CD4-positive, CD25-positive, alpha-beta regulatory T cell (primary cell): ENCODE results near the gene PATL2. TPM values are rescaled to one million over a fixed set of nuclear protein-coding genes. Genes with fewer than 3 reads are reported as not detected.

Experiments
- ATAC-seq, 2 donors: fragments of 150-1000 bp; cut with Tn5 transposase; one replicate each; pipeline ENCODE4 v1.10.0; 2021; ENCODE audit warnings: low read depth in 2 of 2, moderate number of reproducible peaks in 2 of 2, moderate library complexity in 1 of 2
- DNase-seq, 3 donors: peaks; one replicate each; pipeline versions ENCODE4 v3.0.0 to v3.0.0-alpha.2; 2012 to 2022; ENCODE audit warnings: mixed read lengths in 1 of 3
- H3K27ac ChIP-seq: one replicate; pipeline ENCODE4 v1.7.0; 2013; ENCODE audit warnings: mild to moderate bottlenecking, low read length; ENCODE audit not compliant: insufficient read depth, poor library complexity, severe bottlenecking
- H3K27me3 ChIP-seq: one replicate; pipeline ENCODE4 v1.7.0; 2013; ENCODE audit warnings: low read length; ENCODE audit not compliant: control insufficient read depth, insufficient read depth
- H3K36me3 ChIP-seq: one replicate; pipeline ENCODE4 v1.7.0; 2013; ENCODE audit warnings: mild to moderate bottlenecking, low read length, moderate library complexity; ENCODE audit not compliant: control insufficient read depth, insufficient read depth
- H3K4me1 ChIP-seq: 2 replicates; pipeline ENCODE4 v1.7.0; 2013; ENCODE audit warnings: mild to moderate bottlenecking, low read length; ENCODE audit not compliant: insufficient read depth, control insufficient read depth, poor library complexity, severe bottlenecking
- H3K4me3 ChIP-seq: one replicate; pipeline ENCODE4 v1.7.0; 2013; ENCODE audit warnings: low read depth, mild to moderate bottlenecking, low read length, moderate library complexity
- H3K9me3 ChIP-seq, 2 experiments: 1 replicate in 1 of 2; 2 replicates in 1 of 2; pipeline ENCODE4 v1.7.0; 2013; ENCODE audit warnings: low read length in 2 of 2, mild to moderate bottlenecking in 1 of 2, moderate library complexity in 1 of 2; ENCODE audit not compliant: control insufficient read depth in 2 of 2
- H3K27ac Mint-ChIP-seq, 3 donors: one replicate each; pipeline ENCODE4 v1.8.0; 2020 to 2022; ENCODE audit warnings: mild to moderate bottlenecking in 3 of 3, mixed read lengths in 3 of 3, moderate library complexity in 2 of 3
- H3K27me3 Mint-ChIP-seq: one replicate; pipeline ENCODE4 v1.8.0; 2022; ENCODE audit warnings: mild to moderate bottlenecking, mixed read lengths
- H3K36me3 Mint-ChIP-seq: one replicate; pipeline ENCODE4 v1.8.0; 2020; ENCODE audit warnings: mixed read lengths
- H3K4me1 Mint-ChIP-seq, 4 donors: one replicate each; pipeline ENCODE4 v1.8.0; 2020 to 2022; ENCODE audit warnings: mixed read lengths in 4 of 4, mild to moderate bottlenecking in 1 of 4
- H3K4me3 Mint-ChIP-seq, 4 donors: one replicate each; pipeline ENCODE4 v1.8.0; 2020 to 2022; ENCODE audit warnings: mild to moderate bottlenecking in 4 of 4, mixed read lengths in 4 of 4, moderate library complexity in 3 of 4
- H3K9me3 Mint-ChIP-seq, 7 donors: one replicate each; pipeline ENCODE4 v1.8.0; 2020 to 2022; ENCODE audit warnings: mixed read lengths in 7 of 7, mild to moderate bottlenecking in 3 of 7, moderate library complexity in 2 of 7
- polyA plus RNA-seq, 4 donors: library from polyadenylated mRNA; unstranded; fragments of 300-500 nt; fragmentation: Illumina TruSeq; gene quantifications; one replicate each; pipeline ENCODE4 v1.2.3, GENCODE V29; 2021
- total RNA-seq: library from RNA; stranded (reverse); gene quantifications from one replicate; pipeline ENCODE4 v1.2.3, GENCODE V29; 2022

PATL2 gene
- total and polyA plus RNA-seq, 5 donors from 2014 or later: 7.8 to 44.1 (median 16.6) TPM

GRCh38 chr15:44656913-44657312 lies 54.2 kb downstream of the PATL2 start:
- no peaks in the 10 kb centered on the region for H3K27me3 ChIP-seq
- H3K27ac ChIP-seq: no peak overlapping the region
- DNase-seq: no peak
- peak overlapping the region in 2 of 3 donors; percentile 37 to 65 for H3K27ac Mint-ChIP-seq
- H3K9me3 Mint-ChIP-seq: no peaks in the 10 kb centered on the region
- peaks cover 17% of the 10 kb centered on the region for H3K4me1 ChIP-seq
- peaks cover 47% of the 10 kb centered on the region for H3K36me3 ChIP-seq
- H3K36me3 Mint-ChIP-seq: peaks cover 35% of the 10 kb centered on the region
- H3K4me3 Mint-ChIP-seq: no peak overlapping the region
- no peaks in the 10 kb centered on the region for H3K27me3 Mint-ChIP-seq
- no peak overlapping the region for H3K4me3 ChIP-seq
- H3K4me1 Mint-ChIP-seq: peaks cover 36 to 56% (median 50%) of the 10 kb centered on the region in 4 donors
- ATAC-seq: no peak
- H3K9me3 ChIP-seq: no peaks in the 10 kb centered on the region

- DNase-seq (no peak), ATAC-seq (no peak)
- H3K4me3 ChIP-seq: no peak overlapping the region
- peak overlapping the region; percentile 43 to 72 (median 53) for H3K27ac Mint-ChIP-seq
- H3K4me1 ChIP-seq: peaks cover 13% of the 10 kb centered on the region
- H3K4me3 Mint-ChIP-seq: peak overlapping the region in 1 of 4 donors; percentile 43
- no peaks in the 10 kb centered on the region for H3K27me3 Mint-ChIP-seq
- H3K9me3 ChIP-seq: no peaks in the 10 kb centered on the region
- peaks cover 41% of the 10 kb centered on the region for H3K36me3 Mint-ChIP-seq
- no peaks in the 10 kb centered on the region for H3K9me3 Mint-ChIP-seq
- peaks cover 36 to 62% (median 51%) of the 10 kb centered on the region in 4 donors for H3K4me1 Mint-ChIP-seq
- H3K27me3 ChIP-seq: no peaks in the 10 kb centered on the region
- peaks cover 53% of the 10 kb centered on the region for H3K36me3 ChIP-seq
- H3K27ac ChIP-seq: no peak overlapping the region
Observed at GRCh38 chr15:44656298-44656697, 54.8 kb downstream of the PATL2 start.

- no peak overlapping the region for H3K27ac ChIP-seq
- H3K27me3 ChIP-seq: no peaks in the 10 kb centered on the region
- ATAC-seq (peak in 1 of 2 donors; percentile 46), DNase-seq (peak in 1 of 3 donors; percentile 31)
- H3K36me3 Mint-ChIP-seq: peaks cover 45% of the 10 kb centered on the region
- peak overlapping the region in 2 of 3 donors; percentile 20 to 69 for H3K27ac Mint-ChIP-seq
- H3K36me3 ChIP-seq: peaks cover 59% of the 10 kb centered on the region
- H3K4me1 ChIP-seq: peaks cover 2% of the 10 kb centered on the region
- H3K9me3 ChIP-seq: no peaks in the 10 kb centered on the region
- no peak overlapping the region for H3K4me3 ChIP-seq
- H3K4me1 Mint-ChIP-seq: peaks cover 31 to 59% (median 46%) of the 10 kb centered on the region in 4 donors
- H3K9me3 Mint-ChIP-seq: no peaks in the 10 kb centered on the region
- H3K27me3 Mint-ChIP-seq: no peaks in the 10 kb centered on the region
- no peak overlapping the region for H3K4me3 Mint-ChIP-seq
Observed at GRCh38 chr15:44654858-44655257, 56.3 kb downstream of the PATL2 start.

- DNase-seq: no peak
- Mint-ChIP-seq H3K4me1 (peaks cover 14 to 77% (median 55%) of the 10 kb centered on the region in 4 donors), H3K36me3 (peaks cover 62% of the 10 kb centered on the region), H3K27ac (peak overlapping the region in 2 of 3 donors; percentile 44 to 72), H3K4me3 (no peak overlapping the region), H3K9me3 (peaks cover 0 to 8% (median 1%) of the 10 kb centered on the region in 7 donors), H3K27me3 (no peaks in the 10 kb centered on the region)
- ATAC-seq: no peak
- Histone ChIP-seq H3K4me3 (no peak overlapping the region), H3K27ac (no peak overlapping the region), H3K36me3 (peaks cover 47% of the 10 kb centered on the region), H3K27me3 (no peaks in the 10 kb centered on the region), H3K9me3 (no peaks in the 10 kb centered on the region), H3K4me1 (no peaks in the 10 kb centered on the region)
Observed at GRCh38 chr15:44647637-44648036, 63.5 kb downstream of the PATL2 start.

GRCh38 chr15:44647036-44647435 lies 64.1 kb downstream of the PATL2 start:
- Mint-ChIP-seq H3K4me1 (peaks cover 14 to 73% (median 55%) of the 10 kb centered on the region in 4 donors), H3K27ac (peak overlapping the region in 2 of 3 donors; percentile 9 to 72), H3K9me3 (peaks cover 0 to 8% (median 1%) of the 10 kb centered on the region in 7 donors), H3K36me3 (peaks cover 59% of the 10 kb centered on the region), H3K4me3 (no peak overlapping the region), H3K27me3 (no peaks in the 10 kb centered on the region)
- no peak overlapping the region for H3K4me3 ChIP-seq
- no peaks in the 10 kb centered on the region for H3K27me3 ChIP-seq
- no peak for ATAC-seq
- H3K9me3 ChIP-seq: no peaks in the 10 kb centered on the region
- no peak overlapping the region for H3K27ac ChIP-seq
- peaks cover 46% of the 10 kb centered on the region for H3K36me3 ChIP-seq
- no peaks in the 10 kb centered on the region for H3K4me1 ChIP-seq
- DNase-seq: no peak

GRCh38 chr15:44646460-44646859 lies 64.7 kb downstream of the PATL2 start:
- Histone ChIP-seq H3K27ac (no peak overlapping the region), H3K4me3 (no peak overlapping the region), H3K36me3 (peaks cover 41% of the 10 kb centered on the region), H3K27me3 (no peaks in the 10 kb centered on the region), H3K4me1 (no peaks in the 10 kb centered on the region), H3K9me3 (no peaks in the 10 kb centered on the region)
- H3K4me1 Mint-ChIP-seq: peaks cover 17 to 73% (median 53%) of the 10 kb centered on the region in 4 donors
- H3K9me3 Mint-ChIP-seq: peaks cover 0 to 8% (median 1%) of the 10 kb centered on the region in 7 donors
- H3K36me3 Mint-ChIP-seq: peaks cover 57% of the 10 kb centered on the region
- no peak for DNase-seq
- no peak for ATAC-seq
- no peak overlapping the region for H3K4me3 Mint-ChIP-seq
- H3K27ac Mint-ChIP-seq: peak overlapping the region in 2 of 3 donors; percentile 9 to 72
- H3K27me3 Mint-ChIP-seq: no peaks in the 10 kb centered on the region

GRCh38 chr15:44641651-44642050 lies 69.5 kb downstream of the PATL2 start:
- Mint-ChIP-seq H3K9me3 (peaks cover 0 to 7% (median 1%) of the 10 kb centered on the region in 7 donors), H3K27ac (peak overlapping the region in 2 of 3 donors; percentile 3 to 57), H3K36me3 (peaks cover 43% of the 10 kb centered on the region), H3K4me1 (peaks cover 30 to 43% (median 35%) of the 10 kb centered on the region in 4 donors), H3K27me3 (no peaks in the 10 kb centered on the region), H3K4me3 (peak overlapping the region in 2 of 4 donors; percentile 51 to 56)
- Histone ChIP-seq H3K4me3 (no peak overlapping the region), H3K4me1 (no peaks in the 10 kb centered on the region), H3K27ac (no peak overlapping the region), H3K9me3 (no peaks in the 10 kb centered on the region), H3K27me3 (no peaks in the 10 kb centered on the region), H3K36me3 (peaks cover 35% of the 10 kb centered on the region)
- ATAC-seq (no peak), DNase-seq (no peak)

- Histone ChIP-seq H3K4me3 (no peak overlapping the region), H3K27me3 (no peaks in the 10 kb centered on the region), H3K4me1 (no peaks in the 10 kb centered on the region), H3K27ac (no peak overlapping the region), H3K36me3 (peaks cover 44% of the 10 kb centered on the region), H3K9me3 (no peaks in the 10 kb centered on the region)
- H3K4me1 Mint-ChIP-seq: peaks cover 14 to 22% (median 16%) of the 10 kb centered on the region in 4 donors
- no peaks in the 10 kb centered on the region for H3K27me3 Mint-ChIP-seq
- H3K9me3 Mint-ChIP-seq: no peaks in the 10 kb centered on the region
- no peak overlapping the region for H3K27ac Mint-ChIP-seq
- no peak for ATAC-seq
- peaks cover 31% of the 10 kb centered on the region for H3K36me3 Mint-ChIP-seq
- H3K4me3 Mint-ChIP-seq: no peak overlapping the region
- DNase-seq: no peak
Observed at GRCh38 chr15:44636976-44637375, 74.1 kb downstream of the PATL2 start.
